Liver (tissue), 9 donors: Measurements from ENCODE around the gene MGAT5. TPM values are rescaled to one million over a fixed set of nuclear protein-coding genes. Genes with fewer than 3 reads are reported as not detected.

Experiments used
- DNase-seq: peaks from one replicate; pipeline ENCODE4 v3.0.0-alpha.2; 2017; ENCODE audit warnings: low spot score
- H3K27ac ChIP-seq, 2 donors: one replicate each; pipeline ENCODE4 v1.7.0; 2013; ENCODE audit warnings: inconsistent platforms in 2 of 2, low read length in 2 of 2, control low read depth in 1 of 2, low read depth in 1 of 2, mild to moderate bottlenecking in 1 of 2
- H3K27me3 ChIP-seq, 4 donors: one replicate each; pipeline versions ENCODE4 v1.6.1 to v1.7.0; 2013; ENCODE audit warnings: low read length in 3 of 4, inconsistent platforms in 1 of 4, mild to moderate bottlenecking in 1 of 4, moderate library complexity in 1 of 4; ENCODE audit not compliant: control insufficient read depth in 4 of 4, insufficient read depth in 4 of 4
- H3K36me3 ChIP-seq, 4 donors: one replicate each; pipeline versions ENCODE4 v1.6.1 to v1.7.0; 2013; ENCODE audit warnings: low read length in 3 of 4, mild to moderate bottlenecking in 3 of 4, low read depth in 1 of 4, moderate library complexity in 1 of 4; ENCODE audit not compliant: control insufficient read depth in 4 of 4, insufficient read depth in 3 of 4
- H3K4me1 ChIP-seq, 4 donors: one replicate each; pipeline versions ENCODE4 v1.6.1 to v1.7.0; 2013; ENCODE audit warnings: low read length in 3 of 4, mild to moderate bottlenecking in 3 of 4, moderate library complexity in 1 of 4; ENCODE audit not compliant: control insufficient read depth in 4 of 4, insufficient read depth in 4 of 4
- H3K4me3 ChIP-seq, 3 donors: one replicate each; pipeline versions ENCODE4 v1.6.1 to v1.7.0; 2013; ENCODE audit warnings: low read length in 3 of 3, control low read depth in 1 of 3, low read depth in 1 of 3, mild to moderate bottlenecking in 1 of 3
- H3K9ac ChIP-seq, 2 donors: one replicate each; pipeline ENCODE4 v1.7.0; 2013; ENCODE audit warnings: low read length in 2 of 2, mild to moderate bottlenecking in 2 of 2, moderate library complexity in 2 of 2, control low read depth in 1 of 2, low read depth in 1 of 2
- H3K9me3 ChIP-seq, 4 donors: one replicate each; pipeline versions ENCODE4 v1.6.1 to v1.7.0; 2013; ENCODE audit warnings: low read length in 3 of 4; ENCODE audit not compliant: control insufficient read depth in 4 of 4
- CTCF ChIP-seq: fragments of 150-350 bp; IDR thresholded peaks from 2 replicates; pipeline ENCODE4 v1.5.1; 2017; ENCODE audit warnings: improper control_type of control experiment, low read depth, low read length; ENCODE audit not compliant: missing input control
- FOXA2 ChIP-seq: IDR thresholded peaks from 2 replicates; pipeline ENCODE4 v1.6.1; 2016; ENCODE audit warnings: antibody characterized with exemption
- GABPA ChIP-seq, 2 donors: IDR thresholded peaks in 1 of 2; conservative IDR thresholded peaks in 1 of 2; 2 replicates each; pipeline ENCODE4 v1.6.1; 2016; ENCODE audit warnings: antibody characterized with exemption in 2 of 2, mild to moderate bottlenecking in 1 of 2, moderate library complexity in 1 of 2
- HNF4A ChIP-seq, 2 donors: conservative IDR thresholded peaks; 2 replicates each; pipeline ENCODE4 v1.6.1; 2016; ENCODE audit warnings: antibody characterized with exemption in 2 of 2, mild to moderate bottlenecking in 2 of 2
- JUND ChIP-seq, 2 donors: IDR thresholded peaks; 2 replicates each; pipeline ENCODE4 v1.6.1; 2016; ENCODE audit warnings: antibody characterized with exemption in 2 of 2
- NR2F2 ChIP-seq: IDR thresholded peaks from 2 replicates; pipeline ENCODE4 v1.6.1; 2016; ENCODE audit warnings: antibody characterized with exemption
- RAD21 ChIP-seq, 2 donors: IDR thresholded peaks; 2 replicates each; pipeline ENCODE4 v1.6.1; 2016; ENCODE audit warnings: antibody characterized with exemption in 2 of 2, mild to moderate bottlenecking in 2 of 2
- RXRA ChIP-seq, 2 donors: IDR thresholded peaks; 2 replicates each; pipeline ENCODE4 v1.6.1; 2017 to 2018; ENCODE audit warnings: antibody characterized with exemption in 2 of 2, mild to moderate bottlenecking in 1 of 2
- TAF1 ChIP-seq: conservative IDR thresholded peaks from 2 replicates; pipeline ENCODE4 v1.6.1; 2016; ENCODE audit warnings: antibody characterized with exemption, mild to moderate bottlenecking
- YY1 ChIP-seq: IDR thresholded peaks from 2 replicates; pipeline ENCODE4 v1.6.1; 2016; ENCODE audit warnings: antibody characterized with exemption, mild to moderate bottlenecking
- WGBS: extraction: QIAGEN DNeasy Blood & Tissue Kit; methylation state at CpG from one replicate; pipeline ENCODE4 v1.1.7; 2013; 5-methylcytosine and 5-hydroxymethylcytosine counted together
- polyA plus RNA-seq, 2 donors: library from polyadenylated mRNA; stranded (reverse) in 1 of 2; unstranded in 1 of 2; fragments of 200-250 nt in 1 of 2; fragments of >200 nt in 1 of 2; fragmentation: Nextera tagmentation in 1 of 2; extraction: Ambion mirVana in 1 of 2; gene quantifications; one replicate each; pipeline versions ENCODE4 v1.2.1 to v1.2.3, GENCODE V29; 2013 to 2015
- total RNA-seq, 2 donors: library from RNA; depleted of rRNA; stranded (reverse); fragments of >200 nt; gene quantifications; one replicate each; pipeline ENCODE4 v1.2.3, GENCODE V29; 2014
- TF ChIP-seq, protein P1 (sequence below): IDR thresholded peaks from 2 replicates; pipeline ENCODE4 v1.6.1; 2016; ENCODE audit warnings: antibody characterized with exemption
- TF ChIP-seq, protein P2 (sequence below): IDR thresholded peaks from 2 replicates; pipeline ENCODE4 v1.6.1; 2016; ENCODE audit warnings: antibody characterized with exemption
- TF ChIP-seq, protein P3 (sequence below): IDR thresholded peaks from 2 replicates; pipeline ENCODE4 v1.6.1; 2016; ENCODE audit warnings: antibody characterized with exemption
- donor health status: healthy.
- donor health status: healthy.
- donor health status: healthy.
- donor health status: healthy.
- donor health status: healthy.

Gene MGAT5
- total and polyA plus RNA-seq, 4 donors, result 1.8 to 12.7 (median 5.6) TPM

GRCh38 chr2:134304394-134305108 is 50.7 kb downstream of the MGAT5 start (continued):
- TF ChIP-seq CTCF, result no peak
- TF ChIP-seq YY1, result no peak
- TF ChIP-seq RXRA (IDR thresholded peaks at IDR 0.05), result no peak

DNA sequence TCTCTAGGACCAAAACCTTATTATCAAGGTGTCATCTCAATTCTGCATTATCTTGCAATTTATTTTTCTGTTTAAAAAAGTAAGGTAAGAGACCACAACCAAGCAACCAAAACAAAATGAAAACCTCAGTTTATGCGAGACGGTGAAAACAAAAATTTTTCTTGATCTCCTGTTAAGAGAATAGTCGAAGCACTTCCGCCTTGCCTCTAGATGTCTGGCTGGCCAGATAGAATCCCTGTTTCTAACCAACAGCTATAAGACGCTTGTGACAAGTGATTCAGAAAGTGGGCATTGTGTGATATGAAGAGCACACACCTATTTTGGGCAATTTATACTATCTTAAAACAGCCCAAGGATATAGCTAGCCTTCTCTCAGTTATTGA is 51.2 kb downstream of the MGAT5 start:
- Histone ChIP-seq H3K27me3 (no peaks in the 10 kb centered on the region), H3K4me1 (peaks cover 0 to 6% (median 3%) of the 10 kb centered on the region in 4 donors), H3K36me3 (no peaks in the 10 kb centered on the region), H3K9me3 (no peaks in the 10 kb centered on the region), H3K9ac (no peak overlapping the region), H3K4me3 (no peak overlapping the region), H3K27ac (no peak overlapping the region)
- WGBS, result 97% methylated on average over 5 of the region's 5 CpGs
- no peak for DNase-seq
- no peak for TF ChIP-seq RAD21 (IDR thresholded peaks at IDR 0.05)
- TF ChIP-seq CTCF, result no peak
- no peak for TF ChIP-seq NR2F2
- no peak for TF ChIP-seq RXRA (IDR thresholded peaks at IDR 0.05)
- TF ChIP-seq, protein P1, sequence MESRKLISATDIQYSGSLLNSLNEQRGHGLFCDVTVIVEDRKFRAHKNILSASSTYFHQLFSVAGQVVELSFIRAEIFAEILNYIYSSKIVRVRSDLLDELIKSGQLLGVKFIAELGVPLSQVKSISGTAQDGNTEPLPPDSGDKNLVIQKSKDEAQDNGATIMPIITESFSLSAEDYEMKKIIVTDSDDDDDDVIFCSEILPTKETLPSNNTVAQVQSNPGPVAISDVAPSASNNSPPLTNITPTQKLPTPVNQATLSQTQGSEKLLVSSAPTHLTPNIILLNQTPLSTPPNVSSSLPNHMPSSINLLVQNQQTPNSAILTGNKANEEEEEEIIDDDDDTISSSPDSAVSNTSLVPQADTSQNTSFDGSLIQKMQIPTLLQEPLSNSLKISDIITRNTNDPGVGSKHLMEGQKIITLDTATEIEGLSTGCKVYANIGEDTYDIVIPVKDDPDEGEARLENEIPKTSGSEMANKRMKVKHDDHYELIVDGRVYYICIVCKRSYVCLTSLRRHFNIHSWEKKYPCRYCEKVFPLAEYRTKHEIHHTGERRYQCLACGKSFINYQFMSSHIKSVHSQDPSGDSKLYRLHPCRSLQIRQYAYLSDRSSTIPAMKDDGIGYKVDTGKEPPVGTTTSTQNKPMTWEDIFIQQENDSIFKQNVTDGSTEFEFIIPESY, result no peak
- no peak for TF ChIP-seq GABPA (IDR thresholded peaks at IDR 0.05 in 1 of 2, conservative IDR thresholded peaks at IDR 0.05 in 1 of 2)

DNA sequence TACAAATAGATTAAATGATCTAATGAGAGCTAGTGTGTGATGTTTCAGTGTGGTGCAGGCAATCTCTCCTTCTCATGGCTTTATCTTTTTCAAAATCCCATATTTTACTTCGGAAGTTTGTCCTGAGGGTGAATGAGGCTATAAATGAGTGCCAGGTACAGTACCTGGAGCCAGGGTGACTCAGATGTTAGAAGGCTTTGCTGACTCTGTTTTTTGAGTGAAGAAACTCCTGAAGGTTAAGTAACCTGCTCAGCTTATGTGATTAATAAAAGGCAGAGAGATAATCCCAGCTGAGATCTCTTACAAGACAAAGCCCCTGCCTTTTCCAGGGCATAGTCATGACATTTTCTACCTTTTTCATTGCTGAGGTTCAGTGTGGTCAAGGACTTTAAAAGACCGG is 52.6 kb downstream of the MGAT5 start:
- H3K36me3 ChIP-seq, result no peaks in the 10 kb centered on the region
- 97% methylated on average over 2 of the region's 2 CpGs for WGBS
- no peak overlapping the region for H3K9ac ChIP-seq
- TF ChIP-seq, protein P2, sequence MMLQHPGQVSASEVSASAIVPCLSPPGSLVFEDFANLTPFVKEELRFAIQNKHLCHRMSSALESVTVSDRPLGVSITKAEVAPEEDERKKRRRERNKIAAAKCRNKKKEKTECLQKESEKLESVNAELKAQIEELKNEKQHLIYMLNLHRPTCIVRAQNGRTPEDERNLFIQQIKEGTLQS, result no peak
- no peak for TF ChIP-seq GABPA (IDR thresholded peaks at IDR 0.05 in 1 of 2, conservative IDR thresholded peaks at IDR 0.05 in 1 of 2)
- TF ChIP-seq JUND (IDR thresholded peaks at IDR 0.05), result no peak
- TF ChIP-seq TAF1, result no peak
- no peak for TF ChIP-seq HNF4A (conservative IDR thresholded peaks at IDR 0.05)
- TF ChIP-seq YY1, result no peak
- no peak for TF ChIP-seq FOXA2
- TF ChIP-seq, protein P3, sequence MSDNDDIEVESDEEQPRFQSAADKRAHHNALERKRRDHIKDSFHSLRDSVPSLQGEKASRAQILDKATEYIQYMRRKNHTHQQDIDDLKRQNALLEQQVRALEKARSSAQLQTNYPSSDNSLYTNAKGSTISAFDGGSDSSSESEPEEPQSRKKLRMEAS, result no peak
- H3K4me1 ChIP-seq, result no peaks in the 10 kb centered on the region
- no peak overlapping the region for H3K27ac ChIP-seq
- H3K9me3 ChIP-seq, result no peaks in the 10 kb centered on the region
- H3K4me3 ChIP-seq, result no peak overlapping the region
- no peak for DNase-seq
- no peaks in the 10 kb centered on the region for H3K27me3 ChIP-seq
